Hepatocyte (in vitro differentiated cells): ENCODE measurements around the gene PRDM15. TPM values are rescaled to one million over a fixed set of nuclear protein-coding genes. Genes with fewer than 3 reads are reported as not detected.

Experiments
- DNase-seq: peaks from one replicate; pipeline ENCODE4 v3.0.0-alpha.2; 2016; ENCODE audit warnings: low spot score
- H2AFZ ChIP-seq: fragments of 200-600 bp; sonication (generic); 2 replicates; pipeline ENCODE4 v1.6.0; 2016; ENCODE audit warnings: antibody characterized with exemption, mild to moderate bottlenecking
- H3K27ac ChIP-seq: fragments of 200-600 bp; sonication (generic); 2 replicates; pipeline ENCODE4 v1.5.1; 2016; ENCODE audit warnings: mild to moderate bottlenecking
- H3K27me3 ChIP-seq: fragments of 200-600 bp; sonication (generic); 2 replicates; pipeline ENCODE4 v1.6.1; 2016
- H3K36me3 ChIP-seq: fragments of 200-600 bp; sonication (generic); replicated peaks from 2 replicates; pipeline ENCODE4 v1.5.1; 2016; ENCODE audit warnings: low read depth; ENCODE audit not compliant: insufficient read depth
- H3K4me1 ChIP-seq: fragments of 200-600 bp; sonication (generic); 2 replicates; pipeline ENCODE4 v1.5.1; 2016; ENCODE audit warnings: mild to moderate bottlenecking, moderate library complexity; ENCODE audit not compliant: insufficient read depth
- H3K4me2 ChIP-seq: fragments of 200-600 bp; sonication (generic); 2 replicates; pipeline ENCODE4 v1.6.0; 2016
- H3K4me3 ChIP-seq: fragments of 200-600 bp; sonication (generic); 2 replicates; pipeline ENCODE4 v1.5.1; 2016; ENCODE audit warnings: mild to moderate bottlenecking
- H3K79me2 ChIP-seq: fragments of 200-600 bp; sonication (generic); 2 replicates; pipeline ENCODE4 v1.6.0; 2017; ENCODE audit warnings: mild to moderate bottlenecking
- H3K9me2 ChIP-seq: fragments of 200-600 bp; sonication (generic); replicated peaks from 2 replicates; pipeline ENCODE4 v1.6.0; 2017; ENCODE audit warnings: mild to moderate bottlenecking; ENCODE audit not compliant: insufficient read depth
- H3K9me3 ChIP-seq: fragments of 200-600 bp; sonication (generic); 2 replicates; pipeline ENCODE4 v1.5.1; 2016; ENCODE audit warnings: low read depth, mild to moderate bottlenecking
- H4K20me1 ChIP-seq: fragments of 200-600 bp; sonication (generic); 2 replicates; pipeline ENCODE4 v1.6.0; 2016; ENCODE audit warnings: mild to moderate bottlenecking; ENCODE audit not compliant: insufficient read depth, poor library complexity, severe bottlenecking
- EZH2 ChIP-seq: fragments of 200-600 bp; sonication (generic); IDR thresholded peaks from 2 replicates; pipeline ENCODE4 v1.6.1; 2016; ENCODE audit warnings: antibody characterized with exemption, mild to moderate bottlenecking, borderline replicate concordance
- EZH2phosphoT487 ChIP-seq: fragments of 200-600 bp; sonication (generic); IDR thresholded peaks from one replicate; pipeline ENCODE4 v1.6.1; 2018; ENCODE audit warnings: antibody characterized with exemption, mild to moderate bottlenecking, low read depth, moderate library complexity; ENCODE audit not compliant: unreplicated experiment, severe bottlenecking
- WGBS: methylation state at CpG from one replicate; pipeline ENCODE4 v1.1.6; 2016; ENCODE audit warnings: low lambda C conversion rate; ENCODE audit errors: missing lambda C conversion rate; 5-methylcytosine and 5-hydroxymethylcytosine counted together
- polyA plus RNA-seq: library from polyadenylated mRNA; unstranded; fragments of >200 nt; fragmentation: Nextera tagmentation; extraction: Ambion mirVana; gene quantifications from 2 replicates; pipeline ENCODE4 v1.2.1, GENCODE V29; 2016
- total RNA-seq: library from RNA; depleted of rRNA; stranded (reverse); fragments of >200 nt; gene quantifications from 2 replicates; pipeline ENCODE4 v1.2.3, GENCODE V29; 2014
- TF ChIP-seq, protein P1 (sequence below): fragments of 200-600 bp; sonication (generic); IDR thresholded peaks from 2 replicates; pipeline ENCODE4 v1.5.1; 2016; ENCODE audit warnings: antibody characterized with exemption, mild to moderate bottlenecking; ENCODE audit not compliant: poor library complexity

Gene PRDM15
- total and polyA plus RNA-seq, 2 experiments from 2014 or later = 3.0 to 4.7 TPM

DNA sequence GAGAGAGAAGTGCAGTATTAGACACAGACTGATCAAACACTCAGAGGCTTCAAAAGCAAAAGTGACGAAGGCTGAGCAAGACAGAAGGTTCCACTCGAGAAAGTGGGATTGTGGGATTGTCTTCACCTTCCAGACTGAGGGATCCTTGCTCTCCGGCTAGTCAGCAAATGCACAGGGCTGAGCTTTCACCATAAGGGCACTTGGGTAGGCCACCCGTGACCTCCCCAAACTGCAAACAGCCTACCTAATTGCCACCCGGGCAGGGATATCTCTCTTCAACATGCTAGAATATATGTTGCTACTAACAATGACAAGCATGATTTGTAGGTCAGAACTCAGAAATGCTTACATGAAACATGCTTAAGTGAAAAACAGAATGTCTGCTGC, 77.0 kb downstream of the PRDM15 start:
- Histone ChIP-seq H3K27me3 (no peaks in the 10 kb centered on the region), H3K4me2 (no peak overlapping the region), H3K4me3 (no peak overlapping the region), H2AFZ (no peak overlapping the region), H3K27ac (no peak overlapping the region), H3K79me2 (no peaks in the 10 kb centered on the region), H3K4me1 (no peaks in the 10 kb centered on the region), H4K20me1 (no peaks in the 10 kb centered on the region), H3K36me3 (no peaks in the 10 kb centered on the region), H3K9me2 (no peaks in the 10 kb centered on the region), H3K9me3 (no peaks in the 10 kb centered on the region)
- TF ChIP-seq, protein P1, sequence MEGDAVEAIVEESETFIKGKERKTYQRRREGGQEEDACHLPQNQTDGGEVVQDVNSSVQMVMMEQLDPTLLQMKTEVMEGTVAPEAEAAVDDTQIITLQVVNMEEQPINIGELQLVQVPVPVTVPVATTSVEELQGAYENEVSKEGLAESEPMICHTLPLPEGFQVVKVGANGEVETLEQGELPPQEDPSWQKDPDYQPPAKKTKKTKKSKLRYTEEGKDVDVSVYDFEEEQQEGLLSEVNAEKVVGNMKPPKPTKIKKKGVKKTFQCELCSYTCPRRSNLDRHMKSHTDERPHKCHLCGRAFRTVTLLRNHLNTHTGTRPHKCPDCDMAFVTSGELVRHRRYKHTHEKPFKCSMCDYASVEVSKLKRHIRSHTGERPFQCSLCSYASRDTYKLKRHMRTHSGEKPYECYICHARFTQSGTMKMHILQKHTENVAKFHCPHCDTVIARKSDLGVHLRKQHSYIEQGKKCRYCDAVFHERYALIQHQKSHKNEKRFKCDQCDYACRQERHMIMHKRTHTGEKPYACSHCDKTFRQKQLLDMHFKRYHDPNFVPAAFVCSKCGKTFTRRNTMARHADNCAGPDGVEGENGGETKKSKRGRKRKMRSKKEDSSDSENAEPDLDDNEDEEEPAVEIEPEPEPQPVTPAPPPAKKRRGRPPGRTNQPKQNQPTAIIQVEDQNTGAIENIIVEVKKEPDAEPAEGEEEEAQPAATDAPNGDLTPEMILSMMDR = no peak
- no peak for DNase-seq
- WGBS = 88% methylated on average over 5 of the region's 5 CpGs

- H3K36me3 ChIP-seq = no peaks in the 10 kb centered on the region
- 91% methylated on average over 32 of the region's 32 CpGs for WGBS
Measured at GRCh38 chr21:41801321-41802197, 77.6 kb downstream of the PRDM15 start.

DNA sequence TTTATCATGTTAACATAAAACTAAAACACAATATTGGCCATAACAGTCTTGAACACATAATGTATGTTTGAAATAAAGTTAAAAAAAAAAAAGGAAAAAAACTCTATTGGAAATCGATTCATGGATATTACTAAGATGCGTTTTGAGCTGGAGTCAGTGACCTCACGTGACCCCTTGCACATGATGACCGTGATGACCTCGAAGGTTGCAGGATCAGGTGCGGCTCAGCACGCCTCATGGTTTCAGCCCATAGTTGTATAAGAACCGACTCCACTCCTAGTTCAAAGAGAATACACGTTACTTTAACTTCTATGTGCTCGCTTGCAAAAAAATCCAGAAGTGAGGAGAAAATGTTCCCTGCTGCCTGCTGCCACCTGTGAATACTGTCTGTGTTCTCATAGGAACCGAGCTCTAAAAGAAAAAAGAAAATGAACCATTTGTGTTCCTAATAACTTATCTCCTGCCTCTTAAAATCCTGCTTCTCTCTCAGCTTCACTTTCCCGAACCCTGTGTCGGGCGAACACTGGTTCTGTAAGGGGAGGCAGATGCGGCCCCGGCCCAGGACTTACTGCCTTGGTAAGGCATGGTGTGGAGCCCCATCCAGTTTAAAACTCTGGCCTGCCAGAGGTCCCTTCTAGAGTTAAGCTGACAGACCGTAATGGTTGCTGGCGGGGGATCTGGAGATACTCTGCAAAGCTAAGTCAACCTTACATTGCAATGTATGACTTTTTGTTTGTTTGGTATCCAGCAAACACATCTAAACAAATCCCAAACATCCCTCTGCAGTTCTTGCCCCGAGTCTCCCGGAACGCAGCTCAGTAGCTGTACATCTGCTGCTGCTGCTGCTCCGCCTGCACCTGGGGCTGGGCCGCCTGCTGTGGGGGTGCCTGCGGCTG, 78.5 kb downstream of the PRDM15 start:
- H3K27ac ChIP-seq = no peak overlapping the region
- H3K79me2 ChIP-seq = no peaks in the 10 kb centered on the region
- H3K36me3 ChIP-seq = no peaks in the 10 kb centered on the region
- TF ChIP-seq EZH2phosphoT487 = no peak
- TF ChIP-seq, protein P1 = no peak
- TF ChIP-seq EZH2 = no peak
- H3K27me3 ChIP-seq = no peaks in the 10 kb centered on the region
- no peak overlapping the region for H2AFZ ChIP-seq
- H3K4me3 ChIP-seq = no peak overlapping the region
- 87% methylated on average over 24 of the region's 24 CpGs for WGBS
- no peak for DNase-seq
- no peaks in the 10 kb centered on the region for H4K20me1 ChIP-seq
- no peaks in the 10 kb centered on the region for H3K9me2 ChIP-seq
- H3K4me1 ChIP-seq = no peaks in the 10 kb centered on the region
- H3K9me3 ChIP-seq = no peaks in the 10 kb centered on the region
- H3K4me2 ChIP-seq = no peak overlapping the region

More at GRCh38 chr21:41801321-41802197, 77.6 kb downstream of the PRDM15 start:
- TF ChIP-seq, protein P1 = no peak
- no peak for TF ChIP-seq EZH2
- TF ChIP-seq EZH2phosphoT487 = no peak
- H3K27me3 ChIP-seq = no peaks in the 10 kb centered on the region
- H3K9me3 ChIP-seq = no peaks in the 10 kb centered on the region
- no peaks in the 10 kb centered on the region for H4K20me1 ChIP-seq
- no peak overlapping the region for H3K27ac ChIP-seq
- H3K79me2 ChIP-seq = no peaks in the 10 kb centered on the region
- H3K4me2 ChIP-seq = no peak overlapping the region
- H3K9me2 ChIP-seq = no peaks in the 10 kb centered on the region
- H3K4me1 ChIP-seq = no peaks in the 10 kb centered on the region
- no peak overlapping the region for H2AFZ ChIP-seq
- no peak for DNase-seq
- no peak overlapping the region for H3K4me3 ChIP-seq
